Vagina (tissue), 2 donors: ENCODE results near the gene COL26A1. TPM values are rescaled to one million over a fixed set of nuclear protein-coding genes. Genes with fewer than 3 reads are reported as not detected.

Experiments used
- DNase-seq, 2 donors: peaks; one replicate each; pipeline ENCODE4 v3.0.0-alpha.2; 2017; ENCODE audit errors: extremely low spot score in 2 of 2
- H3K27ac ChIP-seq: fragments of 200-600 bp; sonication (generic); one replicate; pipeline ENCODE4 v1.5.1; 2019
- H3K27me3 ChIP-seq: fragments of 200-600 bp; sonication (generic); one replicate; pipeline ENCODE4 v1.5.1; 2019
- H3K36me3 ChIP-seq, 2 donors: fragments of 200-600 bp; sonication (generic); one replicate each; pipeline ENCODE4 v1.5.1; 2017 to 2019
- H3K4me1 ChIP-seq: fragments of 200-600 bp; sonication (generic); one replicate; pipeline ENCODE4 v1.5.1; 2019
- H3K4me3 ChIP-seq, 2 donors: fragments of 200-600 bp; sonication (generic); 1 replicate in 1 of 2; 2 replicates in 1 of 2; pipeline ENCODE4 v1.5.1; 2016 to 2019
- H3K9me3 ChIP-seq: fragments of 200-600 bp; sonication (generic); one replicate; pipeline ENCODE4 v1.5.1; 2019
- POLR2A ChIP-seq, 2 donors: fragments of 450-650 bp; IDR thresholded peaks; one replicate each; pipeline ENCODE4 v1.6.1; 2017; ENCODE audit warnings: antibody characterized with exemption in 2 of 2, mild to moderate bottlenecking in 2 of 2, moderate library complexity in 2 of 2
- POLR2AphosphoS5 ChIP-seq, 2 donors: sonication (generic); formaldehyde crosslinking; IDR thresholded peaks; one replicate each; pipeline ENCODE4 v1.9.0; 2017; ENCODE audit warnings: antibody characterized with exemption in 2 of 2, mild to moderate bottlenecking in 2 of 2, low read depth in 1 of 2; ENCODE audit not compliant: insufficient read depth in 1 of 2
- intact Hi-C: fragments of 100-400 bp; cut with DNase I; formaldehyde crosslinking; loops from one replicate; pipeline ENCODE4 v1.15.1; 2023
- total RNA-seq: library from RNA; depleted of rRNA; stranded (reverse); fragments of >200 nt; gene quantifications from one replicate; pipeline ENCODE4 v1.2.3, GENCODE V29; 2016
- TF ChIP-seq, protein P1 (sequence below), 3 experiments: fragments of 450-650 bp in 2 of 3; fragments of 200-600 bp in 1 of 3; sonication (generic) in 1 of 3; IDR thresholded peaks; one replicate each; pipeline ENCODE4 v1.5.1; 2017 to 2019; ENCODE audit warnings: antibody characterized with exemption in 3 of 3, mild to moderate bottlenecking in 2 of 3, moderate library complexity in 2 of 3

The COL26A1 gene
- total RNA-seq, 1 donor from 2014 or later, result not detected

DNA sequence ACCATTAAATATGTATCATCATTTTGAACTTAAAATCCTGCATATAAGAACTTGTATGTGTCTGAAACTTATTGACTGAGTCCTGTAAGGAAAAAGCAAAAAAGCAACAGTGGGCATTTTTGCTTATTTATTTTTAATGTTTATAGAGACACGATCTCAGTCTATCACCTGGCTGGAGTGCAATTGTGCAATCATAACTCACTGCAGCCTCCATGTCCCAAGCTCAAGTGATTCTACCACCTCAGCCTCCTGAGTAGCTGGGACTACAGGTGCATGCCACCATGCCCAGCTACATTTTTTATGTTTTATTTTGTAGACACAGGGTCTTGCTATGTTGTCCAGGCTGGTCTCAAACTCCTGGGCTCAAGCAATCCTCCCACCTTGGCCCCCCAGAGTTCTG is 234.2 kb downstream of the COL26A1 start:
- Histone ChIP-seq H3K9me3 (no peaks in the 10 kb centered on the region), H3K27me3 (no peaks in the 10 kb centered on the region), H3K4me3 (no peak overlapping the region), H3K4me1 (peaks cover 14% of the 10 kb centered on the region), H3K27ac (no peak overlapping the region), H3K36me3 (no peaks in the 10 kb centered on the region)
- intact Hi-C loops, result no loop called here
- no peak for DNase-seq
- TF ChIP-seq POLR2A (IDR thresholded peaks at IDR 0.05) (no peak), POLR2AphosphoS5 (IDR thresholded peaks at IDR 0.05; ENCODE audit: insufficient read depth in 1 of 2, low read depth in 1 of 2) (no peak)
- TF ChIP-seq, protein P1, sequence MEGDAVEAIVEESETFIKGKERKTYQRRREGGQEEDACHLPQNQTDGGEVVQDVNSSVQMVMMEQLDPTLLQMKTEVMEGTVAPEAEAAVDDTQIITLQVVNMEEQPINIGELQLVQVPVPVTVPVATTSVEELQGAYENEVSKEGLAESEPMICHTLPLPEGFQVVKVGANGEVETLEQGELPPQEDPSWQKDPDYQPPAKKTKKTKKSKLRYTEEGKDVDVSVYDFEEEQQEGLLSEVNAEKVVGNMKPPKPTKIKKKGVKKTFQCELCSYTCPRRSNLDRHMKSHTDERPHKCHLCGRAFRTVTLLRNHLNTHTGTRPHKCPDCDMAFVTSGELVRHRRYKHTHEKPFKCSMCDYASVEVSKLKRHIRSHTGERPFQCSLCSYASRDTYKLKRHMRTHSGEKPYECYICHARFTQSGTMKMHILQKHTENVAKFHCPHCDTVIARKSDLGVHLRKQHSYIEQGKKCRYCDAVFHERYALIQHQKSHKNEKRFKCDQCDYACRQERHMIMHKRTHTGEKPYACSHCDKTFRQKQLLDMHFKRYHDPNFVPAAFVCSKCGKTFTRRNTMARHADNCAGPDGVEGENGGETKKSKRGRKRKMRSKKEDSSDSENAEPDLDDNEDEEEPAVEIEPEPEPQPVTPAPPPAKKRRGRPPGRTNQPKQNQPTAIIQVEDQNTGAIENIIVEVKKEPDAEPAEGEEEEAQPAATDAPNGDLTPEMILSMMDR (IDR thresholded peaks at IDR 0.05), result no peak

- Histone ChIP-seq H3K4me1 (peaks cover 14% of the 10 kb centered on the region), H3K4me3 (no peak overlapping the region), H3K9me3 (no peaks in the 10 kb centered on the region), H3K36me3 (no peaks in the 10 kb centered on the region), H3K27ac (no peak overlapping the region), H3K27me3 (no peaks in the 10 kb centered on the region)
- no peak for DNase-seq
- intact Hi-C loops, result no loop called here
- TF ChIP-seq, protein P1 (IDR thresholded peaks at IDR 0.05), result no peak
- TF ChIP-seq POLR2AphosphoS5 (IDR thresholded peaks at IDR 0.05; ENCODE audit: insufficient read depth in 1 of 2, low read depth in 1 of 2) (no peak), POLR2A (IDR thresholded peaks at IDR 0.05) (no peak)
These were observed 235.3 kb downstream of the COL26A1 start for GRCh38 chr7:101597941-101598340.

GRCh38 chr7:101598422-101598985 is 235.8 kb downstream of the COL26A1 start:
- Histone ChIP-seq H3K27ac (peak overlapping the region; percentile 56), H3K36me3 (no peaks in the 10 kb centered on the region), H3K27me3 (no peaks in the 10 kb centered on the region), H3K4me3 (no peak overlapping the region), H3K4me1 (peaks cover 14% of the 10 kb centered on the region), H3K9me3 (no peaks in the 10 kb centered on the region)
- intact Hi-C loops, result no loop called here
- peak in 1 of 2 donors; percentile 95 for DNase-seq
- TF ChIP-seq POLR2AphosphoS5 (IDR thresholded peaks at IDR 0.05; ENCODE audit: insufficient read depth in 1 of 2, low read depth in 1 of 2), result no peak
- no peak for TF ChIP-seq POLR2A (IDR thresholded peaks at IDR 0.05)
- TF ChIP-seq, protein P1 (IDR thresholded peaks at IDR 0.05), result no peak

GRCh38 chr7:101598986-101599771 is 236.5 kb downstream of the COL26A1 start:
- H3K27me3 ChIP-seq, result no peaks in the 10 kb centered on the region
- peaks cover 14% of the 10 kb centered on the region for H3K4me1 ChIP-seq
- H3K27ac ChIP-seq, result peak overlapping the region; percentile 56
- TF ChIP-seq, protein P1 (IDR thresholded peaks at IDR 0.05), result no peak
- TF ChIP-seq POLR2A (IDR thresholded peaks at IDR 0.05), result no peak
- no peak for TF ChIP-seq POLR2AphosphoS5 (IDR thresholded peaks at IDR 0.05; ENCODE audit: insufficient read depth in 1 of 2, low read depth in 1 of 2)
- intact Hi-C loops, result no loop called here
- no peaks in the 10 kb centered on the region for H3K36me3 ChIP-seq
- H3K4me3 ChIP-seq, result no peak overlapping the region
- no peaks in the 10 kb centered on the region for H3K9me3 ChIP-seq
- peak in 1 of 2 donors; percentile 91 for DNase-seq

DNA sequence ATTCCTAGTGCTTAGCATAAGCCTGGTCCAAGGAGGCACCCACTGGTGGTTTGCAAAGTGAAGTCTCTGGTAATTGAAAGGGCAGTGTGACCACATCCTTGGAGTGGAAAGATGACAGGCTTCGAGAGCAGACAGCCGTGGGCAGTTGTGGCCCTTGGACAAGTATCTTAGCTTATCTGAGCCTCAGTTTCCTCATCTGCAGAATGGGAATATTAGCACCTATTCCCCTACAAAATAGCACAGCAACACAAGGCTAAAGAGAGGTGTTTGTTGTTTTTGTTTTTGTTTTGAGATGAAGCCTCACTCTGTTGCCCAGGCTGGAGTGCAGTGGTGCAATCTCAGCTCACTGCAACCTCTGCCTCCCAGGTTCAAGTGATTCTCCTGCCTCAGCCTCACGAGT is 237.1 kb downstream of the COL26A1 start:
- no peak overlapping the region for H3K4me3 ChIP-seq
- DNase-seq, result no peak
- no peaks in the 10 kb centered on the region for H3K9me3 ChIP-seq
- peaks cover 14% of the 10 kb centered on the region for H3K4me1 ChIP-seq
- TF ChIP-seq POLR2A (IDR thresholded peaks at IDR 0.05) (no peak), POLR2AphosphoS5 (IDR thresholded peaks at IDR 0.05; ENCODE audit: insufficient read depth in 1 of 2, low read depth in 1 of 2) (no peak)
- TF ChIP-seq, protein P1 (IDR thresholded peaks at IDR 0.05), result no peak
- H3K27ac ChIP-seq, result peak overlapping the region; percentile 56
- intact Hi-C loops, result no loop called here
- H3K27me3 ChIP-seq, result no peaks in the 10 kb centered on the region
- no peaks in the 10 kb centered on the region for H3K36me3 ChIP-seq
